Measurements from ENCODE around the gene MLLT6. TPM values are rescaled to one million over a fixed set of nuclear protein-coding genes. Genes with fewer than 3 reads are reported as not detected.

Gene MLLT6
- total RNA-seq, 6 experiments from 2014 or later, result 10.1 to 30.9 (median 25.6) TPM

DNA sequence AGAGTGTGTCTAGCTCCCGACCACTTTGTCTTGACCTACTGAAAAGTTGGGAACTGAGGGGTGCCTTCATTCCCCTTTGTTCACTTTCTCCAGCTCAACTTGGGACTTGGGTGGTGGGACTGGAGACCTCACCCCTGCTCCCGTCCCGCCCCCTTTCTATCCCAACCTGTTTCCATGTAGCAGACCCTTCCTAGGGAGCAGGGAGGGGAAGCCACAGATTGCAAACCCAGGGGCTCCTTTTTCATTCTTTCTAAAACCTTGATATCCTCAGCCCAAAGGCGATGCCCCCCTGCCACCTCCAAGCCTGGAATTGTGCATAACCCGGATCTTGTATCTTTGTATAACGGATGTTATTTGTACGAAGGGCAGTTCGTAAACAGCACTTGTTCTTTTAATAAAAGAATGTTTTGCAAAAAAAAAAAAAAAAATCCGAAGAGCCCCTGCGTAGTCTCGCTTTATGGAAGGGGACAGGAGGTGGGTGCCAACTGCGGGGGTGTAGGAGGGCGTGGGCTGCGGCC is 24.4 kb downstream of the MLLT6 start:
- DNase-seq, result no peak
- Histone ChIP-seq H3K36me3 (peaks cover 0 to 9% (median 2%) of the 10 kb centered on the region in 4 donors), H3K4me1 (peaks cover 0 to 27% (median 14%) of the 10 kb centered on the region in 4 donors), H3K4me3 (peak overlapping the region; percentile 60 to 89 (median 63)), H3K9me3 (no peaks in the 10 kb centered on the region), H3K27me3 (no peaks in the 10 kb centered on the region), H3K27ac (peak overlapping the region; percentile 63 to 89 (median 69))
- intact Hi-C loops (cut with DNase I), result no loop called here
- TF ChIP-seq POLR2A (IDR thresholded peaks at IDR 0.05), result no peak
- TF ChIP-seq, protein P1, sequence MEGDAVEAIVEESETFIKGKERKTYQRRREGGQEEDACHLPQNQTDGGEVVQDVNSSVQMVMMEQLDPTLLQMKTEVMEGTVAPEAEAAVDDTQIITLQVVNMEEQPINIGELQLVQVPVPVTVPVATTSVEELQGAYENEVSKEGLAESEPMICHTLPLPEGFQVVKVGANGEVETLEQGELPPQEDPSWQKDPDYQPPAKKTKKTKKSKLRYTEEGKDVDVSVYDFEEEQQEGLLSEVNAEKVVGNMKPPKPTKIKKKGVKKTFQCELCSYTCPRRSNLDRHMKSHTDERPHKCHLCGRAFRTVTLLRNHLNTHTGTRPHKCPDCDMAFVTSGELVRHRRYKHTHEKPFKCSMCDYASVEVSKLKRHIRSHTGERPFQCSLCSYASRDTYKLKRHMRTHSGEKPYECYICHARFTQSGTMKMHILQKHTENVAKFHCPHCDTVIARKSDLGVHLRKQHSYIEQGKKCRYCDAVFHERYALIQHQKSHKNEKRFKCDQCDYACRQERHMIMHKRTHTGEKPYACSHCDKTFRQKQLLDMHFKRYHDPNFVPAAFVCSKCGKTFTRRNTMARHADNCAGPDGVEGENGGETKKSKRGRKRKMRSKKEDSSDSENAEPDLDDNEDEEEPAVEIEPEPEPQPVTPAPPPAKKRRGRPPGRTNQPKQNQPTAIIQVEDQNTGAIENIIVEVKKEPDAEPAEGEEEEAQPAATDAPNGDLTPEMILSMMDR (IDR thresholded peaks at IDR 0.05), result no peak
- no peak for ATAC-seq
- 18% methylated on average over 14 of the region's 14 CpGs for WGBS (ENCODE audit: insufficient coverage, low coverage, low lambda C conversion rate, missing lambda C conversion rate)

DNA sequence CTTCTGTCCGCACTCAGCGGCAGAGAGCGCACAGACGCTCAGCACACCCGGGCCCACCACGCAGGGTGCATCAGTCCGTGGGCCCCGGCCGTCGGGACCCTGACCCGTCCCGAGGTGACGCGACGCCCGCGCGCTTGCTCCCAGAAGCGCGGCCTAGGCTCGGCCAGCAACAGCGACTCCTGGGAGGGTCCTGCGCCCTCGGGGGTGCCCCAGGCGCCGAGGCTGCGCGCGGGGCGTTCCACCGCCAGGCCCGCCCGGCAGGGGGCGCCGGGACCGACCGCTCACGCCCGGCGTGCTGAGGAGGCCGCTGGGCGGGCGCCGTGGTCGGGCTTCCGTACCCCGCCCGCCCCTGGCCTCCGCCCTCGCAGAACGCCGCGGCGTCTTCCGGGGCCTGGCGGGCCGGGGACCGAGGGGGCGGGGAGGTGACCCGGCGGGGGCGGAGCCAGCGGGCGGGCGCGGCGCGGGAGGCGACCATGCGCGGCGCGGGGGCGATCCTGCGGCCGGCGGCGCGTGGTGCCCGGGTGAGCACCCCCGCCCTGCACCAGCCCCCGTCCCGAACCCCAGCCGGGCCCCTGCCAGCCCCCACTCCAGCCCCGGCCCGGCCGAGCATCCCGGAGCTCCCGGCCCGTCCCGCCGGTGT is 24.9 kb downstream of the MLLT6 start, which contains the start of gene CISD3:
Gene CISD3 (plus strand): TSS at position 456 of the 640 bp plus-strand sequence. CDS start 18 bp downstream, at position 474.
- Histone ChIP-seq H3K27me3 (no peaks in the 10 kb centered on the region), H3K9me3 (no peaks in the 10 kb centered on the region), H3K27ac (peak within 1 kb of the TSS; percentile 76 to 89 (median 84)), H3K36me3 (peaks cover 0 to 9% (median 2%) of the 10 kb centered on the region in 4 donors), H3K4me1 (peaks cover 0 to 27% (median 14%) of the 10 kb centered on the region in 4 donors), H3K4me3 (peak within 1 kb of the TSS; percentile 76 to 89 (median 88))
- WGBS (ENCODE audit: insufficient coverage, low coverage, low lambda C conversion rate, missing lambda C conversion rate), result 0% methylated on average over 2 of the region's 92 CpGs
- peak; percentile 91 to 93 (median 91) for DNase-seq
- peak; percentile 79 to 85 (median 80) for ATAC-seq
- TF ChIP-seq, protein P1 (IDR thresholded peaks at IDR 0.05), result peak; percentile 56 to 97 (median 75)
- peak; percentile 21 for TF ChIP-seq POLR2A (IDR thresholded peaks at IDR 0.05)
- intact Hi-C loops (cut with DNase I), result loop anchor here in 1 of 2 donors (5.0 kb wide), 1 partner anchor 48 kb away; no protein-coding TSS in a partner anchor

DNA sequence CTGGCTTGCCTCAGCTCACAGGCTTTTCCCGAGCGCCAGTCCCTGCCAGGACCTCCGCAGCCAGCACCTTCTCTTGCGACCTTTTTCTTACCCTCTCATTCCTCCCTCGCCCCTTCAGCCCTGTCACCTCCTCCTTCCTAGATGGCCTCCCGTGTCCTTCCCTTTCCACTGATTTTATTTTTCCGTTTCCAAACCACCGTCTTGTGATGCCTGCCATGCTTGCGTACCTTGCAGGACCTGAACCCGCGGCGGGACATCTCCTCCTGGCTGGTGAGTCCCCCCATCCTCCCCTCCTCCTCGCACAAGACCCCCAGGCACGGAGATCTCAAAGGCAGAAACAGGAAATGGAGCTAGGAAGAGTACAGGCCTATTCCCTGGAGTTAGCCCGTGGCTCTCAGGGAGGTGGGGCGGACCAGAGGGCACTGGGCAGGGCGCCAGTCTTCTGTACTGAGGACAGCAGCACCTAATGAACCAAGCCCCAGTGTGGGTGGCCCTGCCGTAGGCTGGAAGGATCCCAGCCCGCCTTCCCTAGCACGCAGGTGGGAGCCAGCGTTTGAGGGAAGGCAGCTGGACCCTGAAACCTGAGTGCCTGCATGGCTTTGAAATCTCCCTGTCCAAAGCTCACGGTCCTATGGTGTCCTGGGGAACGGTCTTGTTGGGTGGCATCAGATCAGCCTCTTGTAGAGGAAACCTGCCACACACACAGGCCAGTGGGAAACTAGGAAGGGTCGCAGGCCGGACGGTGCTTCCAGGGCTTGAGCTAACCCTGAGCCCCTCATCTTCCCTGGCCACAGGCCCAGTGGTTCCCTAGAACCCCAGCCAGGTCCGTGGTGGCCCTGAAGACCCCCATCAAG is 25.7 kb downstream of the MLLT6 start:
- TF ChIP-seq, protein P1 (IDR thresholded peaks at IDR 0.05), result no peak
- TF ChIP-seq POLR2A (IDR thresholded peaks at IDR 0.05), result peak; percentile 56
- Histone ChIP-seq H3K27ac (peak overlapping the region; percentile 76 to 89 (median 84)), H3K4me1 (peaks cover 0 to 27% (median 14%) of the 10 kb centered on the region in 4 donors), H3K36me3 (peaks cover 0 to 9% (median 2%) of the 10 kb centered on the region in 4 donors), H3K9me3 (no peaks in the 10 kb centered on the region), H3K27me3 (no peaks in the 10 kb centered on the region), H3K4me3 (peak overlapping the region; percentile 76 to 89 (median 88))
- ATAC-seq (peak; percentile 77 to 81 (median 79)), DNase-seq (peak; percentile 93 to 97 (median 96))
- intact Hi-C loops (cut with DNase I), result loop anchor here in 1 of 2 donors (5.0 kb wide), 1 partner anchor 48 kb away; no protein-coding TSS in a partner anchor
- WGBS (ENCODE audit: insufficient coverage, low coverage, low lambda C conversion rate, missing lambda C conversion rate), result 3% methylated on average over 16 of the region's 27 CpGs

Data from right lobe of liver (tissue), 6 donors.